HG02884 (cell line): ENCODE measurements around the gene MARCKS.

Experiments
- ATAC-seq: cut with Tn5 transposase; IDR thresholded peaks from one replicate; pipeline ENCODE4 v1.9.1; 2021; ENCODE audit warnings: mild to moderate bottlenecking, moderate library complexity; ENCODE audit not compliant: unreplicated experiment

The MARCKS gene, protein sequence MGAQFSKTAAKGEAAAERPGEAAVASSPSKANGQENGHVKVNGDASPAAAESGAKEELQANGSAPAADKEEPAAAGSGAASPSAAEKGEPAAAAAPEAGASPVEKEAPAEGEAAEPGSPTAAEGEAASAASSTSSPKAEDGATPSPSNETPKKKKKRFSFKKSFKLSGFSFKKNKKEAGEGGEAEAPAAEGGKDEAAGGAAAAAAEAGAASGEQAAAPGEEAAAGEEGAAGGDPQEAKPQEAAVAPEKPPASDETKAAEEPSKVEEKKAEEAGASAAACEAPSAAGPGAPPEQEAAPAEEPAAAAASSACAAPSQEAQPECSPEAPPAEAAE

DNA sequence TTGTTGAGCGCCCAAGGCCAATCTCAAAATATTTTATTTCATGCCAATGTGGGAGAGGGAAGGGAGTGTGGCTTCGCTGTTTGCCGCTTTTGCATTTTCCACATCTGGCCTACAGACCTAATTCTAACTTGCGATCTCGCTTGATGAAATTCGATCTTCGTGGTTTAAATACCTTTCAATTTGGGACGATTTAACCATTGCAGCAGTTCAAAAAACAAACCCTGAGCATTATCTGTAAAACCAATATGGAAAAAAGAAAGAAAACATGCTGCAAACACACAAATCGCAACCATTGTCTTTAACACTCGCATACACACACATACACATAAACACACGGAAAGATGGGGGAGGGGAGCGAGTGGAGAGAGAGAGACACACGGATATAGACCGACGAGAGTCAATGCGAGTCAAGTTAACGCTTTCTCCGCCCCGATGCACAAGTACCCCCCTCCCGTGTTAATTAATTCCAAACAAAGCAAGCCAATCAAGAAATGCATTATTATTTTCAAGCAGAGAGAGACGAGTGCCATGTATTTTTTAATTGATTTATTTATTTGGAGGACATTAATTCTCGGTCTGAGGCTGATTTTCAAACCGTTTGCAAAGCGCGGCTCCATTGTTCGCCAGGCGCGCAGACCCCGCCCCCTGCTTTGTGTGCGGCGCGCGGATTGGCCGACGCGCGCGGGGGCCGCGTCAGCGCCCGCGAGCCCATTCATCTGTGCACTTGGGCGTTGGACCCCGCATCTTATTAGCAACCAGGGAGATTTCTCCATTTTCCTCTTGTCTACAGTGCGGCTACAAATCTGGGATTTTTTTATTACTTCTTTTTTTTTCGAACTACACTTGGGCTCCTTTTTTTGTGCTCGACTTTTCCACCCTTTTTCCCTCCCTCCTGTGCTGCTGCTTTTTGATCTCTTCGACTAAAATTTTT, at the start of gene MARCKS:
Gene MARCKS (plus strand): TSS at position 721 of the 931 bp plus-strand sequence. CDS start 401 bp downstream, outside the sequence.
- ATAC-seq, result peak; percentile 39

DNA sequence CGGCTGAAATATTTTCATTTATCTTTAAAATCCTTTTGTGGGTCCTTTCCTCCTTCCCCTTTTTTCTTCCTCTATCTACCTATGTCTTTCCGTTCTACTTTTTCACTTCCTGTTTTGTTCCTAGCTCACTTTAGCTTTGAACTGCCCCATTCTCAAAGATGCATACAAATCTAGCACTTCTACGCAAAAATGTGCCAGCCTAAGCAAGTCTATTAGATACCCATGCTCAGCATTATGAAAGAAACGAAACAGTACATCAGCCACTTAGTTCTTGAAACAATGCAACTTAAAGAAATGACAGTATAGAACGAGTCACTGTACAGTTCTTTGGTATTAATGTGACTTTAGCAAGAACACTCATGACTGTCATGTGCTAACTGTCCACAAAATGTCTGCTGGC, 47.3 kb upstream of the MARCKS start:
- peak; percentile 51 for ATAC-seq

DNA sequence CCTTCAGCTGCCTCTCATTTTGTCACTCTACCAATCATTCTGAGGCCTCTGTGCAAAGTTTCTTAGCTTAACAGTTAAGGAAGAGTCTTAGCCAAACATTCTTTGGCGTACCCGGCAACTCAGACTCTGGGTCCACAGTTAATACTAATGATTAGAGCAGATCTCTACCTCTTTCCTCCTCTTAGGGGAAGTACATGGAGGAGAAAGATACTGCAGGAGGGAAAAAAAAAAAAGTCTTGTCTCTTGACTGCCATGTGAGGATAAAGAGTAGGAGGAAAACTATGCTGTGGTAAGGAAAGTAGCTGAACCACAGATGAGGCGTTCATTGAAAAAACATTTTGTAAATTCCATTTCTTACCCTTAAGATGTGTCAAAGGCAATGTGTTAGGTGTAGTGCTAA, 44.0 kb upstream of the MARCKS start:
- no peak for ATAC-seq

DNA sequence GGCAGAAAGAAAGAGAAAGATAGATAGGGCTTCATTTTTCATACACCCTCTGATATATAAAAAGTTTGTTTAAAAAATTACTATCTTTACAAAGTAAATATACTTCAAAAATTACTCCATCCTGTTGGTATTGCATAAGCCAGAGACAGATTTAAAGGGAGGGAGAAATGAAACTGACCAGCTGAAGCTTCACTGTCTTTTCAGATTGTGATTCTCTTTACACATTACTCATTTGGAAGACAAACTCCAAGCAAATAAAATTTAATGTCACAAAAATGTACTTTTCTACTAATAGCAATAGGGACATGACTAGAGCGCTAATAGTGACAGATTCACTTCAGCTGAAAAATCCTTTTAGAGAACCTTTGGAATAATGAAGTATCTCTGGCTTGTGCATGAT, 38.6 kb upstream of the MARCKS start:
- ATAC-seq, result no peak

DNA sequence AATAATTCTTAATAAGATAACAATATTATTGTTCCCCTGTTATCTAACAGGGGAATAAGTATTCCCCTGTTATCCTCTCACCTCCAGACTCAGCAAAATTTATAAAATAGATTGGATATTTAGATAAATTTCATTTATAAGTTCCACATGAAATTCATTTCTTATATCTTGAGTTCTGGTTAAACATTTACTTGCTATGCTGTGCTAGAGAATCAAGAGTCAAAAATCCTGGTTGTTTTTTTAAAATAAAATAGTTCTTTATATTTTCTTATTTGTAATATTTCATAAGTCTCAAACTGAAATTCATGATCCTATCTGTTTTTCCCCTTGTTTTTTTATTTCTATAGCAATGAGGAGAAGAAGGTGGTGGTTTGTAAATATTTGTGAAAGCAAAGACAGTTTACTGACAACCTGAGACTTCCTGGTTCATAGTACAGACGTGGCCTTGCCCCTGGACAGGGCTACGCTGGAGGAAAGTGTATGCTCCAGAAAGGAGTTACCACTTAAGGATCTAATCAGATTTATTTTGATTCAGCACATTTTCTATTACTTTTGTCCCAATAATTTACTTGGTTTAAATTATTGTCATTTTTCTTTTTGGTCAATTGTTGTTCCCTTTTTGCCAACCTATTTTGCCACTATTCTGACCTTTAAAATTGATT, 37.8 kb upstream of the MARCKS start:
- ATAC-seq, result no peak

DNA sequence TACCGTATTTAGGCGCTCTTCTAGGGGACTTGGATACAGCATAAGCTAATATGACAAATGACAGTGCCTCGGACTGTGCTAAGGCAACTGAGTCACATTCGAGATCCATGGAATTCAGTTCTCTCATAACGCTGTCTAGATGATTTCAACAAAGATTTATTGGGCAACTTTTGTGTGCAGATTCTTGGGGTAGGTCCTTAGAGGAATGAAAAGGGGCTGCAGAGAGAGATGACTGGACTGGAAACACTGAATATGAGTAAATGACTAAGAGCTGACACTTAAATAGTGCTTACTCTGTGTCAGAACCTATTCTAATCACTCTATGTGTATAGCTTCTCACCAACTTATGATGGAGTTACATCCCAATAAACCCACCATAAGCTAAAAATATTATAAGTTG, 36.4 kb upstream of the MARCKS start:
- no peak for ATAC-seq

DNA sequence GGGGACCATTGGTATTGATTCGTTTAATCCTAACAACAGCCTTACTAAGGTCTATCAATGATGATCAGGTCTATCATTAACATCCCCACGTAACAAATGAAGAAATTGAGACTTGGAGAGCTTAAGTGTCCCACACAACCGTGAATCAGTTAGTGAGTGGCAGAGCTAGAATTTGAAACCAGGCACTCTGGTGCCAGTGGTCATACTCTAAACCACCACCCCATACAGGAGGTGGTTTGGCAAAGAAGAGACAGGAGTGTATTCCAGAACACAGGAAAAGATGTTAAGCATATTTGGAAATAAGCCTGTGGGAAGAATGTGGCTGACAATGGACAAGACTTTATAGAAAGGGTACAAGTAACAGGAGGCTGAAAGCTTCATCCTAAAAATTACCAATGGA, 35.7 kb upstream of the MARCKS start:
- ATAC-seq, result no peak

DNA sequence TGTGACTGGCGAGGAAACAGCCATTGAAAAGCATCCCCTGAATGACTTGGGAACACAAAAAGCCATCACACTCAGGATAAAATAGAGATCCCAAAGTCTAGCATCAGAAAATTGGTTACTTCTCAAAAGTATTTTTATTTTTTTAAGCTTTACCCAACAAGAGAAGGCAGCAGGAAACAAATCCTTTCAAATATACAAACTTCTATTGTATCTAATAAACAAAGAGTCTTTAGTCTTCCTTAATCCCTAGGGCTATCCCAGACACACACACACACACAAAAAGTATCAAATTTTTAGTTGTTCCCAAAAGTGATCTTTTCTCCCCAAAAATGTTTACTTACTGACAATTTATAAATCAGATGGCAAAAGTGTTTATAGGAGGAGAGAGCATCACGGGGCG, 33.2 kb upstream of the MARCKS start:
- no peak for ATAC-seq

DNA sequence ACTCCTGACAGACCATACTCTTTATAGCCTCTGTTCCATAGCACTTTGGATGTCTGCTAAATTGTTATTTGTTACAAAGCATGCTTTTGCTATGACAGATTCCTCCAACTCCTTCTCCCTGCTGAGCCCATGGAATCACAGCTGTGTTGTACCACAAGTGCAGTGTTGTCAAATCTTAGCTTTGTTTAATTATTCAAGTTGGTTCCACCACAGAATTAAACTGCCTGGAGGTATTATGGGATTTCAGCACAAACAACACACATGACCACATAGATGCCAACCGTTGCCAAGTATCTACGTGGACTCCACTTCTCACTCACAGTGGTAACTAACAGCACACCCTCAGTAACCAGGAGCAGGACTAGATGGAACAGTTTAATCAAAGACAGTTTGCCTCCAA, 32.7 kb upstream of the MARCKS start:
- ATAC-seq, result no peak

DNA sequence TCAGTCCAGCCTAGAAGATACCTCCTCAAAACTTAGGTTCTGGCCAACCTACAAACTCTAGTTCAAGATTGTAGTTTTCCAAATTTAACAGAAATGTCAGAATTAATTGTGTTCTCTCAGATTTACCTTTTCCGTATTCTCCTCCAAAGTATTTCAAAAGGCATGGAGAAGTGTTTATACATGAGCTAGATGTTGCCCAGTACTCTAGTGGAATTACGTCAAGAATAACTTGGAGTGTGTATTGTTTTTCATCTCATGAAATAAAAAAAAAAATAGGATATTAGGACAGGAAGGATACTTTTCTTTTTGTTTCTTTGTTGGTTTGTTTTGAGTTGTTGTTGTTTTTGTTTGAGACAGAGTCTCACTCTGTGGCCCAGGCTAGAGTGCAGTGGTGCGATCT, 32.3 kb upstream of the MARCKS start:
- ATAC-seq, result no peak

DNA sequence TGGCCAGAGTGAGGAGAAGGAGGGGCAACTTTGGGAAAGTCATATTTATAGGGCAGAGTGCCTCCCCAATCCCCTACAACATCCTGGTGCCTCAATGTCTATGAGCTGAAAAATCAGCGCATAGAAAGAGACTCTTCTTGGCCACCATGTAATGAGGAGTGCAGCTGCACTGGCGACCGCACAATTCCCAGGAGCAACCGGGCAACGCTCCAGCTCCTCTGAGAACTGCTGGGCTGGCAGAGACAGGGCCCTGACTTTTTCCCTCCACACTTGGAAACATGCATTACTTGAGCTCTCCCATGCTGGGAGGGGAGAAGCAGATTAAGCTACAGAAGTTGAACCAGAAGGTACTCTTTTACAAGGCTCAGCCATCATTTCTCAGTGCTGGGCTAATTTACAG, 31.4 kb upstream of the MARCKS start:
- no peak for ATAC-seq

DNA sequence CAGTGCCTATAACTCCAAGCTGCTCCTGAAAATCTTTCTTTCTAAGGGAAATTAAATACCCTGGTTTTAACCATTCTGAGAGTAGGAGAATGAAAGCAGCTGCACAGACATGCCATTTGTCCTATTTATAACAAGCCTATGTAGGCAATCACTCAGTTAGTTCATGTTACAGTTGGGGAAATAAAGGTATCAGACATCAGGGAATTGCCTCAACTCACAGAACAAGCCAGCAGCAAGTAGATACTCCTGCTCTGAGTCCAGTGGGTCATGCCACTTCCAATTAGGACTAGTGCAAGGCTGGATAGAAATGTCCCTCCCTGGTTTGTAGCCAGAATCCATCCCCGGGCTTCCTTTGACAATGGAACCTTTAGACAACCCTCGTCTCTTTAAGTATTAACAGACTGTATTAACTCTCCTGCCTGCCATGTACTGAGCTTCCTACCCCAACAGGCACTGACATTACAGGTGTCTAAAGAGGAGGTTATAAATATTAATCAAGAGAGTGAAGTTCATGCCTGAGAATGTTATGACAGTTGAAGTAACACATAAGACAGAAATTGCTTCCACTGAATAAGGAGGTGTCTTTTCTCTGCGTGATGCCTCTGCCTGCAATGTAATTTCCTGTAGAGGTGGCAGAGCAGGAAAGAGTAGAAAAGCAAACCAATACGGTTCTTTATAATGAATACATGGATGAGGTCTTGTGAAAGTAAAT, 28.0 kb upstream of the MARCKS start:
- ATAC-seq, result no peak

DNA sequence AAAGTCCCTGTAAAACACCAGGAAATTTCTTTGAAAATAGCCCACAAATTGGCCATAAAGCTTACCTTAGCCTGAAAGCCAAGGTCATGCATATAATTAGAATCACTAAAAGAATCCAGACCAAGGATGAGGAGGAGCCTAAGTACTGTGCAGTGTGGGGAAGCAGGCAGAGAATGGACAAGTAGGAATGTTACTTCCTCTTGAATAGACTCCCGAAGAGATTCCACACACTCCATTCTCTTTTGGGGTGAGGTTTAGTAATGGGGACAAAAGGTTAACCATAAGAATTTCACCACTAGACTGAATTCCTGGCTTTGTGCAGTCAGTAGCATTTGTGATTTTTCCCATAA, 27.5 kb upstream of the MARCKS start:
- ATAC-seq, result no peak

DNA sequence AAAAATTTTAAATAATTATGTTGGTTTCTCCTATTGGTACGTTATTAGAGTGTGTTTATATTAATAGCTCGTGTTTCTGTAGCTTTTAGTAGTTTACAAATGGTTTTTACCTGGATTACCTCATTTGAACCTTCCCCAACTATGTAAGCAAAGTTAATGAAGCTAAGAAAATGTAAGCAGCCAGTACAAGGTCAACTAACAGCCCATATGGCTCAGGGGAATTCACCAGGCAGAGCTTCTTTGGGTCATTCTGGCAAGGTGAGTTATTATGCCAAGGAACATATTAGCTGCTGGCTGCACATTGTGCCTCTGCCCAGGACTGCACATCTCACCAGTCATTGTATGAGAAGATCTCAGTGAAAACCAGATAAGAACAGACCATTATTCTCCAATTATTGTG, 27.0 kb upstream of the MARCKS start:
- ATAC-seq, result no peak

DNA sequence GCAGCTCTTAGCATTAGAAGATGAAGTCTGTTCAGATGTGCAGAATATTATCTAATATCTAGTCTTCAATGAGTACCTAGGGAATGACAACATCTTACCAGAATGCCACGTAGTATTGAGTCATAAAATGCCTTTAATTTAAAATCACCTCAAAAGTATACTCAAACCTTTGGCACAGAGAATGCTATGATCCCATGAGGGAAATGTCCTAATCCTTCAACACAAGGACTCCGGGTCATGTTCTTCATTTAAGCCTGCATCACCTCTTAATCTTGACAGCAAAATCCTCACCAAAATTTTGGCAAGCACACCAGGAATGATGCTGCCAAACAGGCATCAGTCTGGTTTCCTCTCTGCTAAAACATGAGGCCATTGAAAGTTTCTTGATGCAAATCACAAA, 23.6 kb upstream of the MARCKS start:
- no peak for ATAC-seq

DNA sequence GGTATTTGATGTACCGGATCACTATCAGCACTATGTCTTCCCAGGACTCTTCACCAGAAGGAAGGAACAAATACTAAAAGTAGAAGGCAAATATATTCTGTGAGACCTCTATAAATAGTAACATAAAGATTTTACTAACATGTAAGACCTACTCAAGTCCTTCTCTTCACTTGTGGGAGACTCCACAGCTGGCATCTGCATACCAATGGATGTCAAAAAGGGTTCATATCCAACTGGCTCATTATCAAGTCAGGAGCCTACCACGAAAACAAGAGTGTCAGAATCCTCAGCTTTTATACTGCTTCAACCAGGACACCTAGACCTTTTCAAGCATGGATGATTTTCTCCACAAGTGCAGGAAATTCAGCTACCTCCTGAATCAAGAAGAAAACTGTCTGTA, 20.0 kb upstream of the MARCKS start:
- ATAC-seq, result no peak

DNA sequence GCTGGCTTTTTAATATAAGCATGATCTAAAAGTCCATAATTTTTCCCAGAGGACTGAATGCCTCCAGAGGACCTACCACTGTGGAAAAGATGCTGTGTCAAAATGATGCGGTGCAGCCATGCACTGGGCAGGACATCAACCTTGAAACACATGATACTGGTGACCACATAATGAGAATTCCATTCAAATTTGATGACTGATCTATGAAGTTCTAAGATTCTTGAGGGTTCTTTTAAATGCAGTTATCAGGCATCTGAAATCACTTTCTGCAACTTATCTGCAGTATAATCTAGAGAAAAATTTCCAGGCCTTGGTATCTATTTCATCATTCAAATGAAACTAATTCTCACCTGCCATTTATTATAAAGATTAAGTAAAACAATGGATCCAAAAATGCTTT, 15.0 kb upstream of the MARCKS start:
- ATAC-seq, result peak; percentile 79

DNA sequence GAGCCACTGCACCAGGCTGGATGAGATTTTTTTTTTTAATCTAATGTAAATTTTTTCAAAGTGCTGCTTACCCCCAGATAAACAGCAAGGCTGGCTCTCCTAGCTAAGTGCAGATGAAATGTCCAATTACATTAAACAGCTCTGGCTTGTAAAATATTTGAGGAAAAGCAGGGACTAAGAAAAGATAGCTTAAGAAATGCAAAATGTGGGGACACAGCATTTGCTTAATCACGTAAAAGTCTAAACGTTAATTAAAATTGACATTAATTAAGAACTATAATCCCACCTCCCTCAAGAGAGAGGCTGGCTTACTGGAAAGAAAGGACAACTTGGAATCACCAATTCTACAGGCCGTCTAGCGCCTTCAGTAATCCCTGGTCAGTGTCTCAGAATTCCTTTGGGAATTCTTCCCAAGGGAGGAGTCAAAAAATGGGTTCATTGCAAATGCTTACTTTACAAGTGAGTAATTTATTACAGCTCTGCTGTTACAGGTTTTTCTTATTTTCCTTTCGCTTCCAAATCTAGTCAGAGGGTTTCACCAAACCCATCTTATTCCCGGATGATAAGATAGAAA, 13.6 kb upstream of the MARCKS start:
- ATAC-seq, result no peak

DNA sequence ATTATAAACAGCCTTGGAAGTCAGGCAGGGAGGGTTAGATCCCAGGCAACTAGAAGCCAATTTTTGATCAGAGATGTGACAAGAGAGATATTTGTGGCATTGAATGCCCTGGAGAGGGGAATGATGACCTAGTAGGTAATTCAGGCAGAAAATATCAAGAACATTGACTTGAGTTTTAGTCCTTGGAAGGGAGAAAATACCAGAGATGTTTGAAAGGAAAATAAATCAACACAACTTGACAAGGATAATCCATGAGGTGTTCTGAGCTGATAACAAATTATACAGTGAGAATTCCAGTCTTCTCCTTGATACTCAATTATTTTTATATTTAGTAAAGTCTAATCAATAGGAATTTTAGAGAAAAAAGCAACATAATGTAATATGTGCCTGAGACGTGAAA, 10.6 kb upstream of the MARCKS start:
- ATAC-seq, result no peak

DNA sequence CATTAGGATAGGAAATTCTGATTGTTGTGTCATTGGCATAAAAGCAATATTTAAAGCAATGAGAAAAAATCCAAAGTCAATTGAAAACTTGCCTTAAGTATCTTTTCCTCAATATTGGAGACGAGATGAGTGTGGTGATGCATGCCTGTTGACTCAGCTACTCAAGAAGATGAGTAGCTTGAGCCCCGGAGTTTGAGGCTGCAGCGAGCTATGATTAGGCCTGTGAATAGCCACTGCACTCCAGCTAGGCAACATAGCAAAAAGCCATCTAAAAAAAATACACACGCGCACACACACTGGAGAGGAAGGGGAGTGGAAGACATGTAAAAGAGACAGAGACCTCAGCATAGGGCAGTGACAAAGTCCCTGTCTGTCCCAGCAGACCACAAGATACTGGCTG, 9.7 kb upstream of the MARCKS start:
- no peak for ATAC-seq

DNA sequence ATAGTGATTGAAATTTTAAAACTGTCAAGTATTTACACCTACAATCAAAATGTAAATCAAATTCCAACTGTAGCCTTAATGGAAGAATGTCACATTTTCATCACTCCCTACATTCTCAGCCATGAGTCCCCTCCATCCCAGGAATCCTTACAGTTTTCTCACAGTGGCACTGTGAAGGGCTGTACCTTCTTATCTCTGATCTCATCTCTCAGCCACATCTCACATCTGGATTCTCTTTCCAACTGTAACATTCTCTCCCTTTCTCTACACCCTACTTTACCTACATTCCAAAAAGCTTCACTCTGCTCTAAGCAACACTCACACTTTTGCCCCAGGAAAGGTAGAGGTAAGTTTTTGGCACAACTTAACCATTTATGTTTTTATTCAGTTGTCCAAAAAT, 8.9 kb upstream of the MARCKS start:
- ATAC-seq, result no peak
